ENCODE measurements around the gene SPTY2D1. TPM values are rescaled to one million over a fixed set of nuclear protein-coding genes. Genes with fewer than 3 reads are reported as not detected.
"Not testable (repeated sequence)": the region's sequence is repeated elsewhere in the genome, so short reads cannot be mapped to it uniquely, and the experiment has no call there.

SPTY2D1 gene
- total and polyA plus RNA-seq, 7 donors, result 4.8 to 17.8 (median 15.0) TPM

DNA sequence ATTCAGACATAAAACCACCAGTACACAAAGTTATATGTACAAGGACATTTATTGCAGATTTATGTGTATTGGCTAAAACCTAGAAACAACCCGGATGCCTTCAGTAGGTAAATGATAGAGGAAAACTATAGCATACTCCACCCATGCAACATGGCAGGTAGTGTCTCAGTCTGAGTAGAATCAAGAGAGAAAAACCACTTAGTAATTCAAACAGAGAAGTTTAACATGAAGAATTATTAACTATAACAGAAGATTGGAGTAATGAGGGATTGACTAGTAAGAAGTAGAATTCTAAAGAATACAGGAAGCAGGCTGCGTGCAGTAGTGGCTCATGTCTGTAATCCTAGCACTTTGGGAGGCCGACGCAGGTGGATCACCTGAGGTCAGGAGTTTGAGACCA lies 16.2 kb upstream of the SPTY2D1 start:
- Histone ChIP-seq H3K36me3 (ENCODE audit: insufficient read depth in 1 of 2, low read depth in 1 of 2) (no peaks in the 10 kb centered on the region), H3K9me3 (no peaks in the 10 kb centered on the region), H3K4me1 (no peaks in the 10 kb centered on the region), H3K4me3 (no peak overlapping the region), H3K27ac (no peak overlapping the region), H3K27me3 (ENCODE audit: insufficient read depth in 3 of 3, low read length in 2 of 3) (no peaks in the 10 kb centered on the region)
- TF ChIP-seq, protein P1, sequence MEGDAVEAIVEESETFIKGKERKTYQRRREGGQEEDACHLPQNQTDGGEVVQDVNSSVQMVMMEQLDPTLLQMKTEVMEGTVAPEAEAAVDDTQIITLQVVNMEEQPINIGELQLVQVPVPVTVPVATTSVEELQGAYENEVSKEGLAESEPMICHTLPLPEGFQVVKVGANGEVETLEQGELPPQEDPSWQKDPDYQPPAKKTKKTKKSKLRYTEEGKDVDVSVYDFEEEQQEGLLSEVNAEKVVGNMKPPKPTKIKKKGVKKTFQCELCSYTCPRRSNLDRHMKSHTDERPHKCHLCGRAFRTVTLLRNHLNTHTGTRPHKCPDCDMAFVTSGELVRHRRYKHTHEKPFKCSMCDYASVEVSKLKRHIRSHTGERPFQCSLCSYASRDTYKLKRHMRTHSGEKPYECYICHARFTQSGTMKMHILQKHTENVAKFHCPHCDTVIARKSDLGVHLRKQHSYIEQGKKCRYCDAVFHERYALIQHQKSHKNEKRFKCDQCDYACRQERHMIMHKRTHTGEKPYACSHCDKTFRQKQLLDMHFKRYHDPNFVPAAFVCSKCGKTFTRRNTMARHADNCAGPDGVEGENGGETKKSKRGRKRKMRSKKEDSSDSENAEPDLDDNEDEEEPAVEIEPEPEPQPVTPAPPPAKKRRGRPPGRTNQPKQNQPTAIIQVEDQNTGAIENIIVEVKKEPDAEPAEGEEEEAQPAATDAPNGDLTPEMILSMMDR (IDR thresholded peaks at IDR 0.05), result no peak
- WGBS, 3 donors, result 68 to 92% (median 68%) methylated on average over 4 of the region's 4 CpGs
- no peak for DNase-seq
- intact Hi-C loops (cut with DNase I), result no loop called here
- no peak for ATAC-seq

DNA sequence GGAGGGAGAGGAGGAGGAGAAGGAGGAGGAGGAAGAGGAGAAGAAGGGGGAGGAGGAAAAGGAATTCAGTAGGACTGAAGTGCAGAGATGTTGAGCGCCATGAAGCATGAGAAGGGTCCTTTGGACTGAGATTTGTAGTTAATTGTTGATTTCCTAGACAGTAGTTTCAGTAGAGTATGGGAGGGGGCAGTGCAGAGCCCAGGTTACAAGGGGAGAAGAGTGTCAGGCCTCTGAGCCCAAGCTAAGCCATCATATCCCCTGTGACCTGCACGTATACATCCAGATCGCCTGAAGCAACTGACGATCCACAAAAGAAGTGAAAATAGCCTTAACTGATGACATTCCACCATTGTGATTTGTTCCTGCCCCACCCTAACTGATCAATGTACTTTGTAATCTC lies 8.9 kb upstream of the SPTY2D1 start:
- DNase-seq; H3K9me3 ChIP-seq; H3K4me3 ChIP-seq; H3K27ac ChIP-seq; ATAC-seq; H3K36me3 ChIP-seq (ENCODE audit: insufficient read depth in 1 of 2, low read depth in 1 of 2); intact Hi-C loops (cut with DNase I); H3K27me3 ChIP-seq (ENCODE audit: insufficient read depth in 3 of 3, low read length in 2 of 3); H3K4me1 ChIP-seq: not testable (repeated sequence)
- 66 to 72% (median 72%) methylated on average over 4 of the region's 4 CpGs for WGBS, 3 donors

DNA sequence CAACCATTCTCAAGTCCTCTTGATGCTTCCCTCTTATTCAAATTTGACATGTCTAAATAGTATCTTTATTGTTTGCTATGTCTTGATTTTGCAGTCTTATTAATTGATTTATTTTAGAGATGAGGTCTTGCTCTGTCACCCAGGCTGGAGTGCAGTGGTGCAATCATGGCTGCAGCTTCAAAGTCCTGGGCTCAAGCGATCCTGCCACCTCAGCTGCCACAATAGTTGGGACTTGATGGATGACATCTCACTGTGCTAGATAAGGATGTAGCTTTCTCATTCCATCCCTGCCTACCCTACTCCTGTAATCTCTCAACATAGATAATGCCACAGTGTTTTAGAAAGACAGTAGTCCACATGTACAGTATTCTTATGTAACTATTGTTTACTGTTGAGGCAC lies 7.5 kb upstream of the SPTY2D1 start:
- ATAC-seq (no peak), DNase-seq (no peak)
- 65 to 74% (median 69%) methylated on average over 1 of the region's 1 CpG for WGBS, 3 donors
- intact Hi-C loops (cut with DNase I), result no loop called here
- no peak overlapping the region for H3K27ac ChIP-seq
- TF ChIP-seq, protein P1 (IDR thresholded peaks at IDR 0.05), result no peak
- H3K36me3 ChIP-seq (ENCODE audit: insufficient read depth in 1 of 2, low read depth in 1 of 2), result no peaks in the 10 kb centered on the region
- H3K27me3 ChIP-seq (ENCODE audit: insufficient read depth in 3 of 3, low read length in 2 of 3), result no peaks in the 10 kb centered on the region
- H3K4me1 ChIP-seq, result no peaks in the 10 kb centered on the region
- H3K9me3 ChIP-seq, result no peaks in the 10 kb centered on the region
- no peak overlapping the region for H3K4me3 ChIP-seq

DNA sequence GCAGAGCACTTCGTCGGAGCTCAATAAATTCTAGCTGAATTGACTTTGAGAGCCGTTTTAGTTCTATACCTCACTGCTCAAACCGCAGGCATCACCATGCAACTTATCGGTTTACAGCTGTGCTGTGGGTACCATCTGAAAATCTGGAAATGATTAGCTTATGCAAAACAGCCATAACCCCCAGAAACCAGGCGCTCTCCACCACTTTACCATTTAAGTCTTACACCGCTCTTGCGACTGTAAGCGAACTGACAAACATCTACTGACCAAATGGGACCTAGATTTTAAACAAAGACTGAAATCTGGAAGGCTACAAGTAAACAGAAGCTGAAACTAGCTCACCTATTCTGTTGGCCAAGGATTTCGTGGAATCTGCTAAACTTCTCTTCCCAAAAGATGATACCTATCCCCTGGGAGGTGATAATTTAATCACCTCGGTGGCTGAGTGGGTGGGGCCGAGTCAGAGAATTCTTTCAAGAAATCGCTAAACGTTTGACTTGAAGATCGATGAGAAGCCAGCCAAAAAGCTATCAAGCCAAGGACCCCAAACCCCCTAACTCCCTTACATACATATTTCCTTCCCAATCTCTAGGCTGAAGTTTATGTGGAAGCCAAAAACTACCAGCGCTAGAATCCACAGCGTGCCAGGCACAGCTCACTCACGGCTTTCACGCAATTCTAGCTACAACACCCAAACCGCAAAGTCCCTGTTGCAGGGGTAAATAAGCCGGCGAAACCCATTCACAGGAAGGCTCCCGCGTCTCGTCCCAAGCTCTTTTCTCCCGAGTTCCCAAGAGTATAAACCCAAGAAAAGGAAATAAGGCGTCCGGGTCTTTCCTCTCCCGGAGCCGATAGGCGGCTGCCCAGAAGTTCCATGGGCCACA lies 644 bp downstream of the SPTY2D1 start:
- Histone ChIP-seq H3K27me3 (ENCODE audit: insufficient read depth in 3 of 3, low read length in 2 of 3) (no peaks in the 10 kb centered on the region), H3K4me1 (peaks cover 11% of the 10 kb centered on the region), H3K4me3 (peak overlapping the region; percentile 89), H3K27ac (peak overlapping the region; percentile 93), H3K36me3 (ENCODE audit: insufficient read depth in 1 of 2, low read depth in 1 of 2) (no peaks in the 10 kb centered on the region), H3K9me3 (no peaks in the 10 kb centered on the region)
- DNase-seq (peak in 1 of 2 donors; percentile 12), ATAC-seq (no peak)
- intact Hi-C loops (cut with DNase I), result loop anchor here (2.0 to 10.0 kb wide), 5 partner anchors 45 to 311 kb away; partner anchors contain the start of genes GTF2H1 (in 2 of the 2), HPS5 (in 2 of the 2) and UEVLD (in 2 of the 2)
- TF ChIP-seq, protein P1 (IDR thresholded peaks at IDR 0.05), result no peak
- 7 to 8% (median 7%) methylated on average over 31 of the region's 31 CpGs for WGBS, 3 donors

DNA sequence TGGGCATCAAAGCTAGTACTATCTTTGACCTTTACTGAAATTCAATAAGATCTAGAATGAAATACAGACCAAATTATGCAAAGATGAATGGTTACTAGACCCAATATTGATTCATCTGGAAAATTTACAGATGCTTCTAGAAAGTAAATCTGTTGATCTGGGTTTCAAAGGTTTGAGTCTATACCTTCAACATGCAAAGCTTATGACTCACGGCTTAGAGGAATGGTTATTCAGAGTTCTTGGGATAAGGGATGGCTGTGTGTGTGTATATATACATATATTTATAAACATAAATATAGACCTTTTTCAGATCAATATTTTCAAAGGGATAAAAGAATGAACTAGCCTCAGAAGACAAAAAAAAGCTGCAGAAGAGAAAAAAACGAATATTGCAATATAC lies 1.3 kb downstream of the SPTY2D1 start:
- Histone ChIP-seq H3K36me3 (ENCODE audit: insufficient read depth in 1 of 2, low read depth in 1 of 2) (no peaks in the 10 kb centered on the region), H3K4me1 (peaks cover 16% of the 10 kb centered on the region), H3K9me3 (no peaks in the 10 kb centered on the region), H3K27me3 (ENCODE audit: insufficient read depth in 3 of 3, low read length in 2 of 3) (no peaks in the 10 kb centered on the region), H3K27ac (no peak overlapping the region), H3K4me3 (peak overlapping the region; percentile 89)
- intact Hi-C loops (cut with DNase I), result loop anchor here (5.0 to 10.0 kb wide), 3 partner anchors 48 to 311 kb away; partner anchors contain the start of genes GTF2H1 (in 1 of the 2), HPS5 (in 1 of the 2) and UEVLD (in 1 of the 2)
- TF ChIP-seq, protein P1 (IDR thresholded peaks at IDR 0.05), result no peak
- ATAC-seq (no peak), DNase-seq (no peak)
- WGBS, 3 donors, result 45 to 47% (median 46%) methylated on average over 2 of the region's 2 CpGs
